ENCODE data around the gene DHX38. TPM values are rescaled to one million over a fixed set of nuclear protein-coding genes. Genes with fewer than 3 reads are reported as not detected.

DHX38 gene
- total and polyA plus RNA-seq, 2 experiments from 2014 or later = 32.9 to 42.2 TPM

GRCh38 chr16:72159801-72160200 lies 66.2 kb downstream of the DHX38 start:
- H3K79me2 ChIP-seq = no peaks in the 10 kb centered on the region
- H3K4me2 ChIP-seq = no peak overlapping the region

DNA sequence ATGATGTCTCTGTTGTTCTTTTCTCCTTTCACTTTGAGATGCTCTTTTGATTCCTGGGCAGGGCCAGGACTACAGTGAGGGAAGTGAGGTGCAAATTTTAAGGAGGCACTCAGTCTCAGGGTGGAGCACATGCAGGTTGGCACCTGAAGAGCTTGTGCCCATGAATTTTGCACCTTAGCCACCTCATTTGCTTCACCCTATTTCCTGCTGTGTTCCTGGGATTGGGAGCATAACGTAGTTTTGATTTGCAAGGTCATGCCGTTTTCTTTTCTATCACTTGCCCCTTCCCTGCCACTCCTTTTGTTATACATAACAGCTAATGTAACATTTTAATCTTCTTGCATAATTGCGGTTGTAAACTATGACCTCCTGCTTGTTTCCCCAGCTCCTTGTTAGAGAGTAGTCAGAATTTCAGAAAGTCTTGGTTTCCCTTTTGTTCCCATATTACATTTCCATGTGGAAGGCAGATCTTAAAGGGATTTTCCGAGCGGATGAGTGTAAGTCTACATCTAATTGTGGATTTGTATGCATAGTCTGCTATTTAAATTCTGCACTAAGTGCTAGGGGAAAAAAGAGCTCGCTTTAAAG lies 68.6 kb downstream of the DHX38 start:
- WGBS (ENCODE audit: low lambda C conversion rate, missing lambda C conversion rate) = 69% methylated on average over 6 of the region's 6 CpGs
- Histone ChIP-seq H3K4me3 (no peak overlapping the region), H3K27ac (no peak overlapping the region), H2AFZ (no peak overlapping the region), H4K20me1 (ENCODE audit: insufficient read depth, poor library complexity, severe bottlenecking) (no peaks in the 10 kb centered on the region), H3K9me2 (replicated peaks; ENCODE audit: insufficient read depth) (no peaks in the 10 kb centered on the region), H3K4me2 (no peak overlapping the region), H3K9me3 (ENCODE audit: low read depth) (no peaks in the 10 kb centered on the region), H3K27me3 (no peaks in the 10 kb centered on the region), H3K79me2 (no peaks in the 10 kb centered on the region), H3K4me1 (ENCODE audit: insufficient read depth) (no peaks in the 10 kb centered on the region), H3K36me3 (replicated peaks; ENCODE audit: insufficient read depth, low read depth) (no peaks in the 10 kb centered on the region)
- DNase-seq (ENCODE audit: low spot score) = no peak
- TF ChIP-seq, protein P1, sequence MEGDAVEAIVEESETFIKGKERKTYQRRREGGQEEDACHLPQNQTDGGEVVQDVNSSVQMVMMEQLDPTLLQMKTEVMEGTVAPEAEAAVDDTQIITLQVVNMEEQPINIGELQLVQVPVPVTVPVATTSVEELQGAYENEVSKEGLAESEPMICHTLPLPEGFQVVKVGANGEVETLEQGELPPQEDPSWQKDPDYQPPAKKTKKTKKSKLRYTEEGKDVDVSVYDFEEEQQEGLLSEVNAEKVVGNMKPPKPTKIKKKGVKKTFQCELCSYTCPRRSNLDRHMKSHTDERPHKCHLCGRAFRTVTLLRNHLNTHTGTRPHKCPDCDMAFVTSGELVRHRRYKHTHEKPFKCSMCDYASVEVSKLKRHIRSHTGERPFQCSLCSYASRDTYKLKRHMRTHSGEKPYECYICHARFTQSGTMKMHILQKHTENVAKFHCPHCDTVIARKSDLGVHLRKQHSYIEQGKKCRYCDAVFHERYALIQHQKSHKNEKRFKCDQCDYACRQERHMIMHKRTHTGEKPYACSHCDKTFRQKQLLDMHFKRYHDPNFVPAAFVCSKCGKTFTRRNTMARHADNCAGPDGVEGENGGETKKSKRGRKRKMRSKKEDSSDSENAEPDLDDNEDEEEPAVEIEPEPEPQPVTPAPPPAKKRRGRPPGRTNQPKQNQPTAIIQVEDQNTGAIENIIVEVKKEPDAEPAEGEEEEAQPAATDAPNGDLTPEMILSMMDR (IDR thresholded peaks at IDR 0.05; ENCODE audit: poor library complexity) = no peak
- TF ChIP-seq EZH2phosphoT487 (IDR thresholded peaks at IDR 0.05; ENCODE audit: low read depth, severe bottlenecking, unreplicated experiment) = no peak
- TF ChIP-seq EZH2 (IDR thresholded peaks at IDR 0.05; ENCODE audit: borderline replicate concordance) = no peak

More at GRCh38 chr16:72159801-72160200, 66.2 kb downstream of the DHX38 start:
- no peak for DNase-seq (ENCODE audit: low spot score)
- TF ChIP-seq EZH2phosphoT487 (IDR thresholded peaks at IDR 0.05; ENCODE audit: low read depth, severe bottlenecking, unreplicated experiment) = no peak
- no peak for TF ChIP-seq EZH2 (IDR thresholded peaks at IDR 0.05; ENCODE audit: borderline replicate concordance)
- TF ChIP-seq, protein P1 (IDR thresholded peaks at IDR 0.05; ENCODE audit: poor library complexity) = no peak
- H3K4me1 ChIP-seq (ENCODE audit: insufficient read depth) = no peaks in the 10 kb centered on the region
- H2AFZ ChIP-seq = no peak overlapping the region
- H3K4me3 ChIP-seq = no peak overlapping the region
- H3K9me2 ChIP-seq (replicated peaks; ENCODE audit: insufficient read depth) = no peaks in the 10 kb centered on the region
- H3K27ac ChIP-seq = no peak overlapping the region
- WGBS (ENCODE audit: low lambda C conversion rate, missing lambda C conversion rate) = 69% methylated on average over 2 of the region's 2 CpGs
- no peaks in the 10 kb centered on the region for H3K36me3 ChIP-seq (replicated peaks; ENCODE audit: insufficient read depth, low read depth)
- no peaks in the 10 kb centered on the region for H3K27me3 ChIP-seq
- H4K20me1 ChIP-seq (ENCODE audit: insufficient read depth, poor library complexity, severe bottlenecking) = no peaks in the 10 kb centered on the region
- no peaks in the 10 kb centered on the region for H3K9me3 ChIP-seq (ENCODE audit: low read depth)

Other genes starting within 250 kb of the DHX38 start
- 17.3 and 20.8 TPM in 2 replicates for gene ATXN1L, start 247.9 kb upstream of the DHX38 start, total RNA-seq
- 8.1 and 8.6 TPM in 2 replicates for gene ATXN1L, start 247.9 kb upstream of the DHX38 start, polyA plus RNA-seq
- 12.7 and 13.5 TPM in 2 replicates for gene ZNF821, start 209.7 kb upstream of the DHX38 start, total RNA-seq
- 20.6 and 24.4 TPM in 2 replicates for gene ZNF821, start 209.7 kb upstream of the DHX38 start, polyA plus RNA-seq
- gene IST1, start 198.3 kb upstream of the DHX38 start, total RNA-seq = 216 and 240 TPM in 2 replicates
- 144 and 172 TPM in 2 replicates for gene IST1, start 198.3 kb upstream of the DHX38 start, polyA plus RNA-seq
- 0.23 TPM in 1 of 2 replicates, not detected in the other for gene PKD1L3, start 93.4 kb upstream of the DHX38 start, total RNA-seq
- gene PKD1L3, start 93.4 kb upstream of the DHX38 start, polyA plus RNA-seq = 0.50 TPM in 1 of 2 replicates, not detected in the other
- 4.2 and 6.6 TPM in 2 replicates for gene DHODH, start 85.1 kb upstream of the DHX38 start, total RNA-seq
- gene DHODH, start 85.1 kb upstream of the DHX38 start, polyA plus RNA-seq = 5.6 and 6.5 TPM in 2 replicates
- gene HP, start 39.3 kb upstream of the DHX38 start, total RNA-seq = 374 and 430 TPM in 2 replicates
- 495 and 719 TPM in 2 replicates for gene HP, start 39.3 kb upstream of the DHX38 start, polyA plus RNA-seq
- gene HPR, start 30.6 kb upstream of the DHX38 start, total RNA-seq = 16.9 and 19.7 TPM in 2 replicates
- 19.2 and 26.6 TPM in 2 replicates for gene HPR, start 30.6 kb upstream of the DHX38 start, polyA plus RNA-seq
- 9.2 and 10.0 TPM in 2 replicates for gene TXNL4B, start 227 bp upstream of the DHX38 start, total RNA-seq
- 8.5 and 10.9 TPM in 2 replicates for gene TXNL4B, start 227 bp upstream of the DHX38 start, polyA plus RNA-seq
- gene PMFBP1, start 78.3 kb downstream of the DHX38 start, total RNA-seq = 0.44 and 1.4 TPM in 2 replicates
- 2.9 and 3.4 TPM in 2 replicates for gene PMFBP1, start 78.3 kb downstream of the DHX38 start, polyA plus RNA-seq